H1 (cell line): ENCODE data around the gene DISC1.

Experiments
- CTBP2 ChIP-seq: IDR thresholded peaks from 2 replicates; pipeline ENCODE4 v1.7.0; 2011; ENCODE audit warnings: borderline replicate concordance, mild to moderate bottlenecking, moderate library complexity, mixed read lengths, low read length; ENCODE audit not compliant: insufficient read depth, insufficient read length
- CTCF ChIP-seq, 3 experiments: IDR thresholded peaks; 1 replicate in 2 of 3; 2 replicates in 1 of 3; pipeline versions ENCODE4 v1.5.1 to v1.6.1; 2011; ENCODE audit warnings: low read length in 3 of 3, mild to moderate bottlenecking in 3 of 3, inconsistent platforms in 2 of 3, low read depth in 1 of 3, moderate library complexity in 1 of 3; ENCODE audit not compliant: insufficient read depth in 1 of 3; ENCODE audit errors: control extremely low read depth in 1 of 3
- EP300 ChIP-seq, 2 experiments: IDR thresholded peaks; 1 replicate in 1 of 2; 2 replicates in 1 of 2; pipeline ENCODE4 v1.6.1; 2011 to 2012; ENCODE audit warnings: low read depth in 2 of 2, low read length in 2 of 2, mild to moderate bottlenecking in 2 of 2, borderline replicate concordance in 1 of 2, inconsistent platforms in 1 of 2, moderate library complexity in 1 of 2
- GABPA ChIP-seq: IDR thresholded peaks from 2 replicates; pipeline ENCODE4 v1.6.1; 2011; ENCODE audit warnings: mild to moderate bottlenecking, low read length, moderate library complexity, borderline replicate concordance; ENCODE audit not compliant: insufficient read depth
- MAX ChIP-seq: IDR thresholded peaks from 2 replicates; pipeline ENCODE4 v1.6.1; 2012; ENCODE audit warnings: inconsistent platforms
- POLR2A ChIP-seq, 2 experiments: IDR thresholded peaks; 1 replicate in 1 of 2; 2 replicates in 1 of 2; pipeline ENCODE4 v1.6.1; 2011; ENCODE audit warnings: low read depth in 2 of 2, low read length in 2 of 2, mild to moderate bottlenecking in 2 of 2; ENCODE audit errors: control extremely low read depth in 1 of 2
- RBBP5 ChIP-seq: IDR thresholded peaks from 2 replicates; pipeline ENCODE4 v1.7.1; 2012; ENCODE audit warnings: low read depth, mild to moderate bottlenecking, inconsistent platforms, low read length, moderate library complexity, borderline replicate concordance
- SIN3A ChIP-seq, 2 experiments: IDR thresholded peaks in 1 of 2; conservative IDR thresholded peaks in 1 of 2; 2 replicates each; pipeline ENCODE4 v1.6.1; 2011 to 2012; ENCODE audit warnings: low read length in 2 of 2, improper control_type of control experiment in 1 of 2, low read depth in 1 of 2, mild to moderate bottlenecking in 1 of 2
- USF2 ChIP-seq: IDR thresholded peaks from 2 replicates; pipeline ENCODE4 v1.6.1; 2011; ENCODE audit warnings: low read length, improper control_type of control experiment

- no peak for TF ChIP-seq CTCF (IDR thresholded peaks at IDR 0.05; ENCODE audit: control extremely low read depth in 1 of 3, insufficient read depth in 1 of 3, low read depth in 1 of 3, low read length in 3 of 3)
- TF ChIP-seq RBBP5, result no peak
- TF ChIP-seq GABPA, result no peak
- no peak for TF ChIP-seq EP300 (IDR thresholded peaks at IDR 0.05; ENCODE audit: borderline replicate concordance in 1 of 2, low read depth in 2 of 2, low read length in 2 of 2)
- TF ChIP-seq POLR2A (IDR thresholded peaks at IDR 0.05; ENCODE audit: control extremely low read depth in 1 of 2, low read depth in 2 of 2, low read length in 2 of 2), result no peak
- no peak for TF ChIP-seq MAX
- no peak for TF ChIP-seq CTBP2
- no peak for TF ChIP-seq USF2
- TF ChIP-seq SIN3A (conservative IDR thresholded peaks at IDR 0.05 in 1 of 2, IDR thresholded peaks at IDR 0.05 in 1 of 2; ENCODE audit: low read depth in 1 of 2, low read length in 2 of 2), result no peak
These were observed 221.2 kb downstream of the DISC1 start for GRCh38 chr1:231847612-231848397.
